HepG2 (cell line): ENCODE measurements around the gene AP4S1. TPM values are rescaled to one million over a fixed set of nuclear protein-coding genes. Genes with fewer than 3 reads are reported as not detected.
A peak's percentile ranks its signal among the peaks of the same experiment; 100 is the strongest.

ENCODE experiments used
- BRF2 ChIP-seq: sonication (generic); formaldehyde crosslinking; IDR thresholded peaks from 2 replicates; pipeline ENCODE4 v1.8.1; 2022; ENCODE audit warnings: mild to moderate bottlenecking, missing genetic modification reagents
- FOSL2 ChIP-seq: sonication (generic); formaldehyde crosslinking; IDR thresholded peaks from 2 replicates; pipeline ENCODE4 v1.4.0; 2020; ENCODE audit warnings: missing genetic modification reagents
- FOXA3 ChIP-seq: IDR thresholded peaks from 2 replicates; pipeline ENCODE4 v1.6.1; 2016; ENCODE audit warnings: missing genetic modification reagents, missing compliant biosample characterization
- GFI1 ChIP-seq: sonication (generic); formaldehyde crosslinking; IDR thresholded peaks from 2 replicates; pipeline ENCODE4 v1.5.0; 2020; ENCODE audit warnings: missing genetic modification reagents, mild to moderate bottlenecking, borderline replicate concordance
- HNF4A ChIP-seq: sonication (generic); formaldehyde crosslinking; IDR thresholded peaks from 2 replicates; pipeline ENCODE4 v1.4.0; 2020; ENCODE audit warnings: missing genetic modification reagents
- HNRNPUL1 ChIP-seq: fragments of 200-400 bp; formaldehyde crosslinking; IDR thresholded peaks from 2 replicates; pipeline ENCODE4 v1.6.1; 2017; ENCODE audit warnings: low read depth, mild to moderate bottlenecking, low read length, moderate library complexity
- IRF9 ChIP-seq: sonication (generic); formaldehyde crosslinking; IDR thresholded peaks from 2 replicates; pipeline ENCODE4 v1.8.0; 2022; ENCODE audit warnings: missing genetic modification reagents, mild to moderate bottlenecking, borderline replicate concordance
- JUN ChIP-seq: sonication (generic); formaldehyde crosslinking; IDR thresholded peaks from 2 replicates; pipeline ENCODE4 v1.4.0; 2020; ENCODE audit warnings: mild to moderate bottlenecking, missing genetic modification reagents
- KAT7 ChIP-seq: IDR thresholded peaks from 2 replicates; pipeline ENCODE4 v1.6.1; 2018; ENCODE audit warnings: borderline replicate concordance, missing compliant biosample characterization
- KLF15 ChIP-seq: sonication (generic); formaldehyde crosslinking; IDR thresholded peaks from 2 replicates; pipeline ENCODE4 v1.8.1; 2023; ENCODE audit warnings: borderline replicate concordance, mild to moderate bottlenecking, inconsistent platforms, missing genetic modification reagents, mixed read lengths
- KLF16 ChIP-seq, 2 experiments: sonication (generic) in 1 of 2; formaldehyde crosslinking in 1 of 2; IDR thresholded peaks; 2 replicates each; pipeline versions ENCODE4 v1.6.1 to v1.8.0; 2016 to 2023; ENCODE audit warnings: missing genetic modification reagents in 2 of 2, missing compliant biosample characterization in 1 of 2
- KMT2B ChIP-seq: IDR thresholded peaks from 2 replicates; pipeline ENCODE4 v1.6.1; 2016; ENCODE audit warnings: missing genetic modification reagents, missing compliant biosample characterization
- MAZ ChIP-seq, 2 experiments: sonication (generic) in 1 of 2; formaldehyde crosslinking in 1 of 2; IDR thresholded peaks; 2 replicates each; pipeline versions ENCODE4 v1.5.0 to v1.6.1; 2012 to 2020; ENCODE audit warnings: low read depth in 2 of 2, mild to moderate bottlenecking in 2 of 2, borderline replicate concordance in 1 of 2, improper control_type of control experiment in 1 of 2, low read length in 1 of 2, missing genetic modification reagents in 1 of 2, moderate library complexity in 1 of 2
- RBM22 ChIP-seq: fragments of 200-400 bp; formaldehyde crosslinking; optimal IDR thresholded peaks from 2 replicates; pipeline ENCODE3; 2017; ENCODE audit warnings: mild to moderate bottlenecking, low read length, moderate library complexity
- SMAD1 ChIP-seq: sonication (generic); formaldehyde crosslinking; IDR thresholded peaks from 2 replicates; pipeline ENCODE4 v1.4.0; 2020; ENCODE audit warnings: missing genetic modification reagents, low read depth, mild to moderate bottlenecking, borderline replicate concordance
- SRSF1 ChIP-seq: fragments of 200-400 bp; formaldehyde crosslinking; optimal IDR thresholded peaks from 2 replicates; pipeline ENCODE3; 2017; ENCODE audit warnings: mild to moderate bottlenecking, low read depth, low read length, moderate library complexity
- ZC3H4 ChIP-seq: sonication (generic); formaldehyde crosslinking; IDR thresholded peaks from 2 replicates; pipeline ENCODE4 v1.4.0; 2020; ENCODE audit warnings: missing genetic modification reagents, borderline replicate concordance
- ZMYM4 ChIP-seq: sonication (generic); formaldehyde crosslinking; IDR thresholded peaks from 2 replicates; pipeline ENCODE4 v1.8.1; 2023; ENCODE audit warnings: mild to moderate bottlenecking, missing genetic modification reagents
- ZNF230 ChIP-seq: sonication (generic); formaldehyde crosslinking; IDR thresholded peaks from 2 replicates; pipeline ENCODE4 v1.4.0; 2020; ENCODE audit warnings: mild to moderate bottlenecking, missing genetic modification reagents
- ZNF24 ChIP-seq: fragments of 450-650 bp; IDR thresholded peaks from 2 replicates; pipeline ENCODE4 v1.6.1; 2017; ENCODE audit warnings: antibody characterized with exemption, mild to moderate bottlenecking
- ZNF354B ChIP-seq: sonication (generic); formaldehyde crosslinking; IDR thresholded peaks from 2 replicates; pipeline ENCODE4 v1.8.0; 2022; ENCODE audit warnings: mild to moderate bottlenecking, missing genetic modification reagents
- ZNF605 ChIP-seq: sonication (generic); formaldehyde crosslinking; IDR thresholded peaks from 2 replicates; pipeline ENCODE4 v1.8.0; 2022; ENCODE audit warnings: mild to moderate bottlenecking, missing genetic modification reagents
- ZNF749 ChIP-seq: sonication (generic); formaldehyde crosslinking; IDR thresholded peaks from 2 replicates; pipeline ENCODE4 v1.8.0; 2022; ENCODE audit warnings: mild to moderate bottlenecking, missing genetic modification reagents, moderate library complexity, borderline replicate concordance
- polyA plus RNA-seq, 8 experiments: library from polyadenylated mRNA; depleted of rRNA in 3 of 8; stranded (reverse) in 7 of 8; unstranded in 1 of 8; fragments of >200 nt; fragmentation: Illumina TruSeq in 4 of 8; extraction: Trizol in 4 of 8; gene quantifications; 2 replicates each; pipeline versions ENCODE4 v1.2.1 to v1.2.3, GENCODE V29; 2011 to 2016; ENCODE audit warnings: low read depth in 4 of 8, missing spikeins in 1 of 8, mixed read lengths in 1 of 8; ENCODE audit not compliant: insufficient read depth in 1 of 8
- total RNA-seq, 5 experiments: library from RNA; depleted of rRNA; stranded (reverse); fragments of >200 nt; fragmentation: Illumina TruSeq; extraction: Trizol; gene quantifications; 2 replicates each; pipeline ENCODE4 v1.2.3, GENCODE V29; 2016; ENCODE audit warnings: low read depth in 1 of 5
- TF ChIP-seq, protein P1 (sequence below): IDR thresholded peaks from 2 replicates; pipeline ENCODE4 v1.6.1; 2016; ENCODE audit warnings: low read depth, borderline replicate concordance
- TF ChIP-seq, protein P2 (sequence below): sonication (generic); formaldehyde crosslinking; conservative IDR thresholded peaks from 2 replicates; pipeline ENCODE4 v1.4.0; 2020; ENCODE audit warnings: mild to moderate bottlenecking, missing genetic modification reagents, moderate library complexity

AP4S1 gene
- total and polyA plus RNA-seq, 2 of the 13 experiments (the other 11 are each of a cell fraction or from before 2014, with no cell fraction given): 3.9 to 21.1 TPM

DNA sequence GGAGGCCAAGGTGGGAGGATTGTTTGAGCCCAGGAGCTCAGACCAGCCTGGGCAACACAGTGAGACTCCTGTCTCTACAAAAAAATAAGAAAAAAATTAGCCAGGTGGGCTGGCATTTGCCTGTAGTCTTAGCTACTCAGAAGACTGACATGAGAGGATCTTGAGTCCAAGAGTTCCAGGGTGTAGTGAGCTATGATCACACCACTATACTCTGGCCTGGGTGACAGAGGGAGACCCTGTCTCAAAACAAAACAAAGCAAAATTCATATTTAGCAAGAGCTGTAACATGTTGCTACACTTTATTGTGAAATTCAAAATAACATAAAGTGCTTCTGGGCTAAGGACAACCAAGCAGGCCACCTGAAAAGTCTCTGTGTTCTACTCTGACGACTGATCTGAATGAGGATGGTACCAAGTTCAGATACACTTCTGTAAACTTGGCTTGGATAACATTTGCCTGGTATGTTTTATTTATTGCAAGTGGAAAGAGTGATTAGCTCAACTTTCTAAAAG is 12.3 kb downstream of the AP4S1 start (continued):
- TF ChIP-seq, protein P1, sequence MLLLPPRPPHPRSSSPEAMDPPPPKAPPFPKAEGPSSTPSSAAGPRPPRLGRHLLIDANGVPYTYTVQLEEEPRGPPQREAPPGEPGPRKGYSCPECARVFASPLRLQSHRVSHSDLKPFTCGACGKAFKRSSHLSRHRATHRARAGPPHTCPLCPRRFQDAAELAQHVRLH (CRISPR knock-in tag): peak; percentile 79; the same call in 1 of the 2 replicates
- peak in 1 of 2 experiments; percentile 67; a peak in 1 of 4 replicates for TF ChIP-seq KLF16 (CRISPR knock-in tag; IDR thresholded peaks at IDR 0.05)
- TF ChIP-seq SMAD1: no peak
- TF ChIP-seq ZMYM4: 0 out of 2 replicates have a peak, but pooled peaks have one; percentile 21
- no peak for TF ChIP-seq RBM22
- TF ChIP-seq KLF15 (CRISPR knock-in tag): no peak
- no peak for TF ChIP-seq ZNF230 (CRISPR knock-in tag)
- TF ChIP-seq FOXA3 (CRISPR knock-in tag): peak; percentile 84; the same call in 1 of the 2 replicates
- TF ChIP-seq ZNF605 (CRISPR knock-in tag): no peak
- no peak for TF ChIP-seq ZC3H4 (CRISPR knock-in tag)
- no peak for TF ChIP-seq BRF2 (CRISPR knock-in tag)
- no peak for TF ChIP-seq IRF9 (CRISPR knock-in tag)
- TF ChIP-seq, protein P2, sequence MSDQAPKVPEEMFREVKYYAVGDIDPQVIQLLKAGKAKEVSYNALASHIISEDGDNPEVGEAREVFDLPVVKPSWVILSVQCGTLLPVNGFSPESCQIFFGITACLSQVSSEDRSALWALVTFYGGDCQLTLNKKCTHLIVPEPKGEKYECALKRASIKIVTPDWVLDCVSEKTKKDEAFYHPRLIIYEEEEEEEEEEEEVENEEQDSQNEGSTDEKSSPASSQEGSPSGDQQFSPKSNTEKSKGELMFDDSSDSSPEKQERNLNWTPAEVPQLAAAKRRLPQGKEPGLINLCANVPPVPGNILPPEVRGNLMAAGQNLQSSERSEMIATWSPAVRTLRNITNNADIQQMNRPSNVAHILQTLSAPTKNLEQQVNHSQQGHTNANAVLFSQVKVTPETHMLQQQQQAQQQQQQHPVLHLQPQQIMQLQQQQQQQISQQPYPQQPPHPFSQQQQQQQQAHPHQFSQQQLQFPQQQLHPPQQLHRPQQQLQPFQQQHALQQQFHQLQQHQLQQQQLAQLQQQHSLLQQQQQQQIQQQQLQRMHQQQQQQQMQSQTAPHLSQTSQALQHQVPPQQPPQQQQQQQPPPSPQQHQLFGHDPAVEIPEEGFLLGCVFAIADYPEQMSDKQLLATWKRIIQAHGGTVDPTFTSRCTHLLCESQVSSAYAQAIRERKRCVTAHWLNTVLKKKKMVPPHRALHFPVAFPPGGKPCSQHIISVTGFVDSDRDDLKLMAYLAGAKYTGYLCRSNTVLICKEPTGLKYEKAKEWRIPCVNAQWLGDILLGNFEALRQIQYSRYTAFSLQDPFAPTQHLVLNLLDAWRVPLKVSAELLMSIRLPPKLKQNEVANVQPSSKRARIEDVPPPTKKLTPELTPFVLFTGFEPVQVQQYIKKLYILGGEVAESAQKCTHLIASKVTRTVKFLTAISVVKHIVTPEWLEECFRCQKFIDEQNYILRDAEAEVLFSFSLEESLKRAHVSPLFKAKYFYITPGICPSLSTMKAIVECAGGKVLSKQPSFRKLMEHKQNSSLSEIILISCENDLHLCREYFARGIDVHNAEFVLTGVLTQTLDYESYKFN (CRISPR knock-in tag): peak; percentile 48
- no peak for TF ChIP-seq KMT2B (CRISPR knock-in tag)
- TF ChIP-seq KAT7: peak; percentile 22; the same call in 1 of the 2 replicates
- TF ChIP-seq MAZ (IDR thresholded peaks at IDR 0.05; ENCODE audit: borderline replicate concordance, low read depth, low read length): no peak
- TF ChIP-seq MAZ (CRISPR knock-in tag; IDR thresholded peaks at IDR 0.05; ENCODE audit: low read depth): no peak
- no peak for TF ChIP-seq JUN (CRISPR knock-in tag)
- no peak for TF ChIP-seq ZNF354B
- TF ChIP-seq FOSL2 (CRISPR knock-in tag): peak; percentile 74
- peak; percentile 84 for TF ChIP-seq HNF4A
- no peak for TF ChIP-seq SRSF1
- no peak for TF ChIP-seq ZNF24
- no peak for TF ChIP-seq HNRNPUL1
- TF ChIP-seq ZNF749 (CRISPR knock-in tag): no peak
- no peak for TF ChIP-seq GFI1 (CRISPR knock-in tag)
